Neuronal stem cell (in vitro differentiated cells): Measurements from ENCODE around the gene TRPM3.

Experiments used
- DNase-seq: peaks from one replicate; pipeline ENCODE4 v3.0.0-alpha.2; 2013; ENCODE audit warnings: low spot score
- H2AFZ ChIP-seq: one replicate; pipeline ENCODE4 v1.6.1; 2013; ENCODE audit warnings: mild to moderate bottlenecking, low read length, inconsistent platforms
- H2AK5ac ChIP-seq: 2 replicates; pipeline ENCODE4 v1.6.1; 2013; ENCODE audit warnings: low read depth, mild to moderate bottlenecking, inconsistent platforms, low read length, moderate library complexity, mixed read lengths
- H2BK120ac ChIP-seq: 2 replicates; pipeline ENCODE4 v1.6.1; 2013; ENCODE audit warnings: low read depth, mild to moderate bottlenecking, inconsistent platforms, low read length, moderate library complexity, mixed read lengths
- H2BK12ac ChIP-seq: one replicate; pipeline ENCODE4 v1.6.1; 2013; ENCODE audit warnings: low read length, inconsistent platforms
- H2BK15ac ChIP-seq: 2 replicates; pipeline ENCODE4 v1.6.1; 2013; ENCODE audit warnings: mild to moderate bottlenecking, low read length, inconsistent platforms, mixed read lengths
- H2BK5ac ChIP-seq: one replicate; pipeline ENCODE4 v1.6.1; 2013; ENCODE audit warnings: inconsistent platforms, mild to moderate bottlenecking, low read length, moderate library complexity
- H3K14ac ChIP-seq: one replicate; pipeline ENCODE4 v1.6.1; 2013; ENCODE audit warnings: low read length, inconsistent platforms
- H3K18ac ChIP-seq: 2 replicates; pipeline ENCODE4 v1.6.1; 2013; ENCODE audit warnings: low read length, inconsistent platforms
- H3K23ac ChIP-seq: 2 replicates; pipeline ENCODE4 v1.6.1; 2013; ENCODE audit warnings: low read depth, mild to moderate bottlenecking, mixed read lengths, low read length, inconsistent platforms; ENCODE audit not compliant: poor library complexity
- H3K27ac ChIP-seq: replicated peaks from 3 replicates; pipeline ENCODE4 v1.5.1; 2013; ENCODE audit warnings: low read length, inconsistent platforms
- H3K27me3 ChIP-seq, 3 experiments: 2 replicates each; pipeline ENCODE4 v1.6.1; 2013; ENCODE audit warnings: low read length in 3 of 3, mild to moderate bottlenecking in 2 of 3, inconsistent platforms in 1 of 3, low read depth in 1 of 3, mixed read lengths in 1 of 3, moderate library complexity in 1 of 3; ENCODE audit not compliant: control insufficient read depth in 3 of 3, insufficient read depth in 3 of 3
- H3K36me3 ChIP-seq, 2 donors: replicated peaks in 1 of 2; 2 replicates each; pipeline ENCODE4 v1.6.1; 2013; ENCODE audit warnings: low read length in 2 of 2; ENCODE audit not compliant: control insufficient read depth in 2 of 2, insufficient read depth in 2 of 2
- H3K4ac ChIP-seq: 2 replicates; pipeline ENCODE4 v1.6.1; 2013; ENCODE audit warnings: inconsistent platforms, mild to moderate bottlenecking, low read length, moderate library complexity
- H3K4me1 ChIP-seq, 2 donors: 1 replicate in 1 of 2; 2 replicates in 1 of 2; pipeline ENCODE4 v1.6.1; 2013; ENCODE audit warnings: low read length in 2 of 2, low read depth in 1 of 2; ENCODE audit not compliant: control insufficient read depth in 2 of 2, insufficient read depth in 1 of 2
- H3K4me2 ChIP-seq: one replicate; pipeline ENCODE4 v1.6.1; 2013; ENCODE audit warnings: mild to moderate bottlenecking, low read length, inconsistent platforms; ENCODE audit not compliant: insufficient read depth, poor library complexity, severe bottlenecking
- H3K4me3 ChIP-seq, 2 donors: 2 replicates each; pipeline ENCODE4 v1.5.1; 2013; ENCODE audit warnings: low read length in 2 of 2, mild to moderate bottlenecking in 2 of 2, inconsistent platforms in 1 of 2, moderate library complexity in 1 of 2
- H3K79me1 ChIP-seq: one replicate; pipeline ENCODE4 v1.6.1; 2013; ENCODE audit warnings: low read depth, mild to moderate bottlenecking, inconsistent platforms, low read length, moderate library complexity
- H3K9ac ChIP-seq: one replicate; pipeline ENCODE4 v1.6.1; 2013; ENCODE audit warnings: mild to moderate bottlenecking, low read depth, low read length, inconsistent platforms; ENCODE audit not compliant: poor library complexity
- H3K9me3 ChIP-seq, 2 donors: replicated peaks in 1 of 2; 2 replicates each; pipeline versions ENCODE3 to v1.6.1; 2013; ENCODE audit warnings: low read length in 2 of 2, mild to moderate bottlenecking in 2 of 2, inconsistent platforms in 1 of 2, low read depth in 1 of 2, mixed read lengths in 1 of 2, moderate library complexity in 1 of 2; ENCODE audit not compliant: control insufficient read depth in 2 of 2, insufficient read depth in 1 of 2
- H4K8ac ChIP-seq: one replicate; pipeline ENCODE4 v1.6.1; 2013; ENCODE audit warnings: low read depth, mild to moderate bottlenecking, inconsistent platforms, low read length, moderate library complexity
- H4K91ac ChIP-seq: one replicate; pipeline ENCODE4 v1.6.1; 2013; ENCODE audit warnings: low read length, low read depth, mild to moderate bottlenecking, inconsistent platforms; ENCODE audit not compliant: poor library complexity
- WGBS, 2 donors: extraction: QIAGEN DNeasy Blood & Tissue Kit; methylation state at CpG; one replicate each; pipeline ENCODE4 v1.1.7; 2013; ENCODE audit warnings: missing lambda C conversion rate in 2 of 2, mixed read lengths in 1 of 2; ENCODE audit not compliant: insufficient read length in 2 of 2, insufficient replicate concordance in 1 of 2; ENCODE audit errors: extremely low coverage in 2 of 2; 5-methylcytosine and 5-hydroxymethylcytosine counted together

Gene TRPM3

DNA sequence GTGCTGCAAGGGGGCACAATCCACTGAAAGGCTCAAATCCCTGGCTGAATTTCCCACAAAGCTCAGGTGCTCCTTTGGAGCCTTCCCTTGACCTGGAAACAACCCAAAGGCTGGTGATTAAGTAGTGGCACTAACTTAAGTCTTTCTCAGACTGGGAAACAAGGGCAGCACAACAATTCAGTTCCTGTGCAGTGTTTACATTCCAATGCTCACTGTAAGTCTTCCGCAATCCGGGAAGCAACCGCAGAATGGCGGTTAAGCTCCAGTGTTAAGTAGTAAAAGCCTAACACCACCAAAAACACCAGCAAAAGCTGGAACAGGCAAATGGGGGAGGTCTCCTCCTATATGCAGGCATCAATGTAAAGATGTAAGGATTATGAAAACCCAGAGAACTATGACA, 117.2 kb downstream of the TRPM3 start:
- WGBS, 2 donors: no CpG with 5 or more reads among the region's 4 CpGs
- Histone ChIP-seq H3K4me2 (no peak overlapping the region), H3K4me1 (peaks cover 4% of the 10 kb centered on the region in 2 donors), H4K8ac (no peak overlapping the region), H2AFZ (no peak overlapping the region), H3K9ac (no peak overlapping the region), H3K23ac (no peak overlapping the region), H3K36me3 (no peaks in the 10 kb centered on the region), H3K9me3 (peaks cover 8 to 25% of the 10 kb centered on the region in 2 donors), H2AK5ac (no peak overlapping the region), H2BK12ac (no peak overlapping the region), H3K79me1 (no peaks in the 10 kb centered on the region), H3K4me3 (peak overlapping the region in 1 of 2 donors; percentile 42), H2BK120ac (no peak overlapping the region), H3K14ac (no peak overlapping the region), H3K18ac (no peak overlapping the region), H3K27ac (no peak overlapping the region), H2BK5ac (no peak overlapping the region), H4K91ac (no peak overlapping the region), H3K4ac (no peak overlapping the region), H3K27me3 (no peaks in the 10 kb centered on the region), H2BK15ac (no peak overlapping the region)
- DNase-seq: no peak

DNA sequence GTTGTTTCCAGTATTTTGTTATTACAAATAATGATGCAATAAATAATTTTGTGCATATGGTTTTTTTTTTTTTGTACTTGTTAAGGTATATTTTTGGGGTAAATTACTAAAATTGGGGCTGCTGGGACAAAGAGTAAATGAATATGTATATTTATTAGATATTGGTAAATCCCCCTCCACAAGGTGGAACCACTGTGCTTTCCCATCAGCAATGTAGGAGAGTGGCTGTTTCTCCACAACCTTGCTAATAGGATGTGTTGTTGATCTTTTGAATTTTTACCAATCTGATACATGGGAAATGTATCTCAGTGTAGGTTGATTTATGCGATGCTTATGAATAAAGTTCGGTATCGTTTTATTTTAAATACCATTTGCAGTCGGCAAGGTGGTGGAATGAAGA, 118.1 kb downstream of the TRPM3 start:
- no peaks in the 10 kb centered on the region for H3K36me3 ChIP-seq
- H4K91ac ChIP-seq: no peak overlapping the region
- DNase-seq: no peak
- H3K4me3 ChIP-seq: no peak overlapping the region
- H3K4me2 ChIP-seq: no peak overlapping the region
- no peak overlapping the region for H3K14ac ChIP-seq
- peaks cover 4% of the 10 kb centered on the region in 2 donors for H3K4me1 ChIP-seq
- no peak overlapping the region for H2BK12ac ChIP-seq
- no peak overlapping the region for H3K18ac ChIP-seq
- H2BK120ac ChIP-seq: no peak overlapping the region
- H3K27me3 ChIP-seq: no peaks in the 10 kb centered on the region
- no peak overlapping the region for H3K27ac ChIP-seq
- no peak overlapping the region for H2BK5ac ChIP-seq
- H3K9me3 ChIP-seq: peaks cover 8 to 25% of the 10 kb centered on the region in 2 donors
- no CpG with 5 or more reads among the region's 4 CpGs for WGBS, 2 donors
- no peak overlapping the region for H3K9ac ChIP-seq
- no peak overlapping the region for H2AK5ac ChIP-seq
- no peak overlapping the region for H2AFZ ChIP-seq
- no peak overlapping the region for H3K23ac ChIP-seq
- H4K8ac ChIP-seq: no peak overlapping the region
- no peak overlapping the region for H2BK15ac ChIP-seq
- H3K4ac ChIP-seq: no peak overlapping the region
- H3K79me1 ChIP-seq: no peaks in the 10 kb centered on the region

DNA sequence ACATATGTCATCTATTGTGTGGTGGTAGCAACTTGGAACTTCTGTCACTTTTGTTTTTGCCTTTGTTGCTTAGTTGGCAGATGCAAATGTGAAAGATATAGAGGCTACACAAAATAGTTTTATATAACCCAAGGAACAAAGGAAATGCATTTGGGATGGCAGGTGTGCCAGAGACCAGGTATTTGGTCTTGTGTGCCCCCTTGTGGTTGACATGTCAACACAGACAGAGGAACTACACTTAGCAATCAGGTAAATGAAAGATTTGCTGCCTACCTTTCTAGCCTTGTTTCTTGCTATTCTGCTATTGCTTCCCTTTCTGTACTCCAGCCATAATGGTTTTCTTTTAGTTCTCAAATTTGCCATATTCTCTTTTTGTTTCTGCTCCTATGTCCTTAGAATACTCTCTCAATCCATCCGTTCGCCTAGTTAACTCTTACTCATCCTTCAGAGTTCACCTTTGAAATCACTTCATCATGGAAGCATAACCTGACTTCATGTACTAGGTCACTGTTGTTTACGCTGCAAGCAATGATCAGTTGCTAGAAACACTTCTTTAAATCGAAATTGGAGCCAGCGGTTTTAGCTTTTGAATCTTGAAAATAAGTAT, 119.5 kb downstream of the TRPM3 start:
- no peaks in the 10 kb centered on the region for H3K36me3 ChIP-seq
- no peak overlapping the region for H2BK12ac ChIP-seq
- H3K4me3 ChIP-seq: no peak overlapping the region
- H2BK5ac ChIP-seq: no peak overlapping the region
- no peak overlapping the region for H4K8ac ChIP-seq
- no peak overlapping the region for H3K23ac ChIP-seq
- WGBS, 2 donors: no CpG with 5 or more reads among the region's 5 CpGs
- H2AK5ac ChIP-seq: no peak overlapping the region
- no peaks in the 10 kb centered on the region for H3K79me1 ChIP-seq
- H2BK15ac ChIP-seq: no peak overlapping the region
- H2BK120ac ChIP-seq: no peak overlapping the region
- peak; percentile 18 for DNase-seq
- H3K27me3 ChIP-seq: no peaks in the 10 kb centered on the region
- no peak overlapping the region for H3K4ac ChIP-seq
- no peak overlapping the region for H2AFZ ChIP-seq
- H3K4me1 ChIP-seq: peaks cover 4% of the 10 kb centered on the region in 2 donors
- H3K14ac ChIP-seq: no peak overlapping the region
- no peak overlapping the region for H3K27ac ChIP-seq
- no peak overlapping the region for H3K9ac ChIP-seq
- no peak overlapping the region for H4K91ac ChIP-seq
- H3K18ac ChIP-seq: no peak overlapping the region
- no peak overlapping the region for H3K4me2 ChIP-seq
- H3K9me3 ChIP-seq: peaks cover 8 to 25% of the 10 kb centered on the region in 2 donors

DNA sequence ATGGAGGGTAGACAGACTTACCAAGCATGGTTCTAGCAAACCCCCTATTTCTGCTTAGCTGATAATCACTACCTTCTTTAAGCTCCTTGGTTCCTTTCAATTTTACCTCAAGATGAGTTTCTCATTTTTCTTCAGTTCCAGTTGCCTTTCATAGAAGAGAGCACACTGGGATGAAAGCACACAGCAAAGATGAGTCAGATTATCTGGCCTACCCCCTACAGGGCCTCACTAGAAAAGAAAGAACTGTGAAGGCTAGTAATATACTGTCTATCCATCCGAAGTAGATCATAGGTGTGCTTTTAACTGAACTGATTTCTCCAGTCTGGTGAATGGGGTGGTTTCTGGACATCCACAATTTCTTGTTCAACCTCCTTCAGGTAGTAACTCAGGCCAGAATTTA, 122.5 kb downstream of the TRPM3 start:
- Histone ChIP-seq H3K79me1 (no peaks in the 10 kb centered on the region), H4K8ac (no peak overlapping the region), H3K23ac (no peak overlapping the region), H3K4me1 (peaks cover 4 to 6% of the 10 kb centered on the region in 2 donors), H3K27ac (no peak overlapping the region), H2BK120ac (no peak overlapping the region), H3K14ac (no peak overlapping the region), H3K9me3 (peaks cover 2 to 4% of the 10 kb centered on the region in 2 donors), H2BK12ac (no peak overlapping the region), H4K91ac (no peak overlapping the region), H2BK15ac (no peak overlapping the region), H2BK5ac (no peak overlapping the region), H3K9ac (no peak overlapping the region), H3K27me3 (no peaks in the 10 kb centered on the region), H3K18ac (no peak overlapping the region), H3K4ac (no peak overlapping the region), H3K4me2 (no peak overlapping the region), H2AFZ (no peak overlapping the region), H3K36me3 (no peaks in the 10 kb centered on the region), H3K4me3 (no peak overlapping the region), H2AK5ac (no peak overlapping the region)
- WGBS, 2 donors: no CpG with 5 or more reads among the region's 1 CpG
- no peak for DNase-seq
